ENCODE data around the gene FAM131B.

Gene FAM131B

DNA sequence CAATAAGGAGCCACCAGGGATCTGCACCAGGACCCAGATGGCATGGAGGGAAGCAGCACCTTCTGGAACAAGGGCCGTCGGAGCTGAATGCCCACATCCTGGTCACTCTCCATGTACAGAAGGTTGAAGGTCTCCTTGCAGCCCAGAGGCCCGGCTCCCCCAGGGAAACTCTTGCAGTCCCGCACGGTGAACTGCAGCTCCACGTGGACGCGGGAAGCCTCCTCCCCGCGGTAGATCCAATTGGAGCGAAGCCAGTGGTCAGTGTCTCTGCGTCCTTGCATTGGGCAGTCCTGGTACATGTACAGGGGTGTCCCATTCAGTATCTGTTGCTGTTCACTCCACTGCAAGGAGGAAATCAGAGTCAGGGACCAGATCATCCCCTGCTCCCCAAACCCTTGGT lies 38.8 kb upstream of the FAM131B start:
- H3K36me3 ChIP-seq (ENCODE audit: insufficient read depth, low read length): no peaks in the 10 kb centered on the region
- H3K9ac ChIP-seq (ENCODE audit: low read length): no peak overlapping the region
- H3K4me1 ChIP-seq (ENCODE audit: insufficient read depth, low read length): no peaks in the 10 kb centered on the region
- H3K27me3 ChIP-seq (ENCODE audit: control insufficient read depth in 1 of 2, insufficient read depth in 2 of 2, low read length in 2 of 2): no peaks in the 10 kb centered on the region
- H3K27ac ChIP-seq (ENCODE audit: low read depth, low read length): no peak overlapping the region
- no peaks in the 10 kb centered on the region for H3K9me3 ChIP-seq (ENCODE audit: low read length)
- no peak overlapping the region for H3K4me3 ChIP-seq (ENCODE audit: low read depth in 1 of 2, low read length in 2 of 2)

DNA sequence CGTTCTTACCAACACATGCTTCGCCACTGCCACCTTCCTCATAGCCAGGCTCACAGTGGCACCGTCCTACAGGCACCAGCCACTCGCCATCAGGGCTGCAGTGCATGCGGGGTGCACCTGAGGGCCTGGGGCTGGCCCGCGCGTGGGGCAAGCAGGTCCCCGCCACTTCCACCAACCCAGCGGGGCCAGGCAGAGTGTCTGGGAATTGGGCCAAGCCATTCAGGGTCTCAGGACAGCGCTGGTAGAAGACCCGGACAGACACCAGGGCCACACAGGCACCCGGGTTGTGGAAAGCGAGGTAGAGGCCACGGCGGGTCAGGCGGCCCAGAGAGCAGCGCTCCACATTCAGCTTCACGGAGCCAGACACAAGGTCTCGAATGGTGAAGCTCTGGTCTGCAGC lies 37.1 kb upstream of the FAM131B start:
- Histone ChIP-seq H3K27ac (ENCODE audit: low read depth, low read length) (no peak overlapping the region), H3K9me3 (ENCODE audit: low read length) (no peaks in the 10 kb centered on the region), H3K9ac (ENCODE audit: low read length) (no peak overlapping the region), H3K27me3 (ENCODE audit: control insufficient read depth in 1 of 2, insufficient read depth in 2 of 2, low read length in 2 of 2) (no peaks in the 10 kb centered on the region), H3K36me3 (ENCODE audit: insufficient read depth, low read length) (no peaks in the 10 kb centered on the region), H3K4me1 (ENCODE audit: insufficient read depth, low read length) (peaks cover 4% of the 10 kb centered on the region), H3K4me3 (ENCODE audit: low read depth in 1 of 2, low read length in 2 of 2) (no peak overlapping the region)

DNA sequence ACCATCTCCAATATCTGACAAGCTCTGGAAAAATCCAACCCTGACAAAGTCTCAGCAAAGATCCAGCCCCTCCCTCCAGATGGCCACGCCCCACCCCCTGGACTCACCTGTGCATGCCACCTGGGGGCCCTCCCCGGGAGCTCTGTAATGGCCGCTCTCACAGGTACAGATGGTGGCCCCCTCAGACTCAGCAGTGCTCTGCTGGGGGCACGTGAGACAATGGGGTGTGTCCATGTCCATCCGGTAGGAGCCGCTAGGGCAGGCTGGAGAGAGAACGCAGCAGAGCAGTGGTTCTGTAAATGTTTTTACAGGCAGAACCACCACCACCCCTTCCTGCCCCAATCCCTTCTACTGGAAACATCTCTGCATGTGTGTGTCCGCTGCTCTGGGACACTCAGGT lies 36.6 kb upstream of the FAM131B start:
- H3K4me3 ChIP-seq (ENCODE audit: low read depth in 1 of 2, low read length in 2 of 2): no peak overlapping the region
- H3K27ac ChIP-seq (ENCODE audit: low read depth, low read length): no peak overlapping the region
- H3K4me1 ChIP-seq (ENCODE audit: insufficient read depth, low read length): peaks cover 4% of the 10 kb centered on the region
- H3K9ac ChIP-seq (ENCODE audit: low read length): no peak overlapping the region
- H3K9me3 ChIP-seq (ENCODE audit: low read length): no peaks in the 10 kb centered on the region
- no peaks in the 10 kb centered on the region for H3K27me3 ChIP-seq (ENCODE audit: control insufficient read depth in 1 of 2, insufficient read depth in 2 of 2, low read length in 2 of 2)
- H3K36me3 ChIP-seq (ENCODE audit: insufficient read depth, low read length): no peaks in the 10 kb centered on the region

DNA sequence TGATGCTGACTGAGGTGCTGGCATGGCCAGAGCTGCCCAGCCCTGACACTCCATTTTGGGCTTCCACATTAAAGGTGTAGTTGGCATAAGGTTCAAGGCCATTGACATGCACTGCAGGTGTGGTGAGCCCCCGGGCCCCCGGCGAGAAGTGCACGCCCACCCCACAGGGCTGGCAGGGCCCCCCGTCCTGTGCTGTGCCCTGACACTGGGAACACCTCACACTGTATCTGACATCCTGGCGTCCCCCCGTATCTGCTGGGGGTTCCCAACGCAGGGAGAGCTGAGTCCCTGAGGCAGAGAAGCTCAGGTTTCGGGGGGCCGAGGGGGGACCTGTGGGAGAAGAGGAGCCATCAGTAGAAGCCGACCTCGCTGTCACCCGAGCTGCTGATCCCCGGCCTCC lies 36.1 kb upstream of the FAM131B start:
- no peak overlapping the region for H3K27ac ChIP-seq (ENCODE audit: low read depth, low read length)
- no peaks in the 10 kb centered on the region for H3K36me3 ChIP-seq (ENCODE audit: insufficient read depth, low read length)
- no peaks in the 10 kb centered on the region for H3K27me3 ChIP-seq (ENCODE audit: control insufficient read depth in 1 of 2, insufficient read depth in 2 of 2, low read length in 2 of 2)
- no peak overlapping the region for H3K9ac ChIP-seq (ENCODE audit: low read length)
- H3K4me1 ChIP-seq (ENCODE audit: insufficient read depth, low read length): peaks cover 8% of the 10 kb centered on the region
- no peaks in the 10 kb centered on the region for H3K9me3 ChIP-seq (ENCODE audit: low read length)
- H3K4me3 ChIP-seq (ENCODE audit: low read depth in 1 of 2, low read length in 2 of 2): no peak overlapping the region

DNA sequence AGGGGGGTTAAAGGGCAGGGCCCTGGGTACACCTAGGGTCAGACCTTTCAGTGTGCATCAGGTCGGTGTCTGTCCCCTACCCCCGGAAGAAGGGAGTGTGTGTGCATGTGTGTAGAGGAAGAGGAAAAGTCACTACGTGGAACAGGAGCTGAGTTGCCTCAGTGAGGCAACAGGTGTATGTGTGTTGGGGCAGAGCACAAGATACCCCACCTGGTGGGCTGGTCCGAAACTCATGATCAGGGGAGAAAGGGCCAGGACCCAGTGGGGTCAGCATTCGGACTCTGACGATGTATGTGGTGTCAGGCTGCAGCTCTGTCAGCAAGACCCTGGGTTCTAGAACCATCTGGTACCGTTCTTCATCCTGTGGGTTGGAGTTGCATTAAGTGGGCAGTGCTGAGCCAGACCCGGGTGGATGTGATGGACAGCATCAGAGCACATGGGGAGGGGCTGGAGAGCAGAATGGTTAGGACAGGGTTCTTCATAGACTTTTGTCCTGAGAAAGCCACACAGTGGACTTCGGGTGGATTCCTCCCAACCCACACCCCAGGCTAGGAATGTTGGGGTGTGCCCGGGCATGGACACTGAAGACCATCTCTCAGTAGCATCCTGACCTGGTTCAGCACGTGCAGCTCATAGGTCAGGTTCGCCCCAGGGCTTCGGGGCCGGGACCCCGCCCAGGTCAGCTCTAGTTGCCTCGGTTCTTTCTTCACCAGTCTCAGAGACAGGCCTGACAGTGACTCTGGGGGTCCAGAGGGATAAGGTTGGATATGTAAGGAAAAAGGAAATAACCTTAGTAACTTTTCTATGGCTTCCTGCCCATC lies 35.4 kb upstream of the FAM131B start:
- no peaks in the 10 kb centered on the region for H3K9me3 ChIP-seq (ENCODE audit: low read length)
- no peak overlapping the region for H3K9ac ChIP-seq (ENCODE audit: low read length)
- H3K27ac ChIP-seq (ENCODE audit: low read depth, low read length): no peak overlapping the region
- H3K4me1 ChIP-seq (ENCODE audit: insufficient read depth, low read length): peaks cover 14% of the 10 kb centered on the region
- H3K36me3 ChIP-seq (ENCODE audit: insufficient read depth, low read length): no peaks in the 10 kb centered on the region
- H3K4me3 ChIP-seq (ENCODE audit: low read depth in 1 of 2, low read length in 2 of 2): no peak overlapping the region
- H3K27me3 ChIP-seq (ENCODE audit: control insufficient read depth in 1 of 2, insufficient read depth in 2 of 2, low read length in 2 of 2): no peaks in the 10 kb centered on the region

DNA sequence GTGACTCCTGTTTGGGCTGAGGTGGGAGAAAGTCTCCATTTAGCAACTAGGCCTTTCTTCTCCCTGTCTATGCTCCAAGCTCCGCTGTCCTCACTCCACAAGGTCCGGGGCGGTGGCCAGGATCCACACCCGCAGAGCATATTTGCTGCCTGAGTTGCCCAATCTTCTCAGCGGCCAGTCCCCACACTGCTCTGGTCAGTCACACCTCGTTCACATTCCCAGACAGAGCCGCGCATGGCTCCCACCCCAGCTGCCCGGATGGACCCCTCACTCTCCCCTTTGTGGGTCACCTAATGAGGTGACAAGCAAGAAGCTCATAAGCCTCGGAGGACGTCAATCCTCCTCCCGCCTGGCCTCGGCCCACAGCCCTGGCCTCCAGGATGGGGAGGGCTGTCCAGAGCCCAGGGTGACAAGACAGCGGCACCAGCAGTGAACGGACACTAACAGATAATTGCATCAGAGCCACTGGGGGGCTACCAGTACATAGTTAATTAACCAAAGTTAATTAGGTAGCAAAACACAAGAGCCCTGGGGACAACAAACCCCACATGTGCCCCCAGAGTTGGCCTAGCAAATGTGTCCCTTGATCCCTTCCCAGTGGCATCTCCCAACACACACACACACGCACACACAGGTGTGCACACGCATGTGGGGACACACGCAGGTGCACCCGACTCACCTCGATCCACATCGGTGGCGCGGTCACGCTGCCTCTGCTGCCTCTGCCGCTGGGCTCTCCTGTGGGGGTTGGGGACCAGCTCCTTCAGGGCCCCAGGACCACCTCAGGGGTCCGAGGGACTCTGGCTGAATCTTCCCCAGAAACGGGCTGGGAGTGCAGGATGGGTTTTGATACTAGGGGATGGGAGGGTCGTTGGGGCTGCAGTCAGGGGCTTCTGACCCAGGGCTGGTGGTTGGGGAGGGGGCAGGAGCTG lies 34.4 kb upstream of the FAM131B start:
- no peak overlapping the region for H3K9ac ChIP-seq (ENCODE audit: low read length)
- H3K27ac ChIP-seq (ENCODE audit: low read depth, low read length): no peak overlapping the region
- no peaks in the 10 kb centered on the region for H3K36me3 ChIP-seq (ENCODE audit: insufficient read depth, low read length)
- peaks cover 24% of the 10 kb centered on the region for H3K4me1 ChIP-seq (ENCODE audit: insufficient read depth, low read length)
- H3K4me3 ChIP-seq (ENCODE audit: low read depth in 1 of 2, low read length in 2 of 2): no peak overlapping the region
- H3K27me3 ChIP-seq (ENCODE audit: control insufficient read depth in 1 of 2, insufficient read depth in 2 of 2, low read length in 2 of 2): no peaks in the 10 kb centered on the region
- H3K9me3 ChIP-seq (ENCODE audit: low read length): no peaks in the 10 kb centered on the region

DNA sequence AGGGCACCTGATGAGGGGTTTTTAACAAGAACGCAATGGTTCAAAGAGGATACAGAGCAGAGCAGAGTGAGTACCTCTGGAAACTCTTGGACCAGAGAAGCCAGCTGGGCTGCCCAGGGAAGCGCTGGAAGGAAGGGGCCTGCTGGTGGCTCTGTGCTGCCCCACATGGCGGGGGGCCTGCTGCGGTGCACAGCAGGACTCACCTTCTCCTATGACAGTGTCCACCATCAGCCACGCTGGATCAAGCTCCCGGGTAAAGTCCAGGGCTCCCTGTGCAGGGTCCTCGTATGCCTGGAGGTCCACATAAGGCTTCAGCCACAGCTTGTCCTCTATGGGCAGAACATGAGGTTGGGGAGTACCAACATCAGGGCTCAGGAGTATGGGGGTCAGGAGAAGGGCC lies 33.7 kb upstream of the FAM131B start:
- no peaks in the 10 kb centered on the region for H3K27me3 ChIP-seq (ENCODE audit: control insufficient read depth in 1 of 2, insufficient read depth in 2 of 2, low read length in 2 of 2)
- no peak overlapping the region for H3K27ac ChIP-seq (ENCODE audit: low read depth, low read length)
- peaks cover 4% of the 10 kb centered on the region for H3K36me3 ChIP-seq (ENCODE audit: insufficient read depth, low read length)
- H3K4me1 ChIP-seq (ENCODE audit: insufficient read depth, low read length): peaks cover 31% of the 10 kb centered on the region
- H3K9me3 ChIP-seq (ENCODE audit: low read length): no peaks in the 10 kb centered on the region
- H3K4me3 ChIP-seq (ENCODE audit: low read depth in 1 of 2, low read length in 2 of 2): no peak overlapping the region
- H3K9ac ChIP-seq (ENCODE audit: low read length): no peak overlapping the region

DNA sequence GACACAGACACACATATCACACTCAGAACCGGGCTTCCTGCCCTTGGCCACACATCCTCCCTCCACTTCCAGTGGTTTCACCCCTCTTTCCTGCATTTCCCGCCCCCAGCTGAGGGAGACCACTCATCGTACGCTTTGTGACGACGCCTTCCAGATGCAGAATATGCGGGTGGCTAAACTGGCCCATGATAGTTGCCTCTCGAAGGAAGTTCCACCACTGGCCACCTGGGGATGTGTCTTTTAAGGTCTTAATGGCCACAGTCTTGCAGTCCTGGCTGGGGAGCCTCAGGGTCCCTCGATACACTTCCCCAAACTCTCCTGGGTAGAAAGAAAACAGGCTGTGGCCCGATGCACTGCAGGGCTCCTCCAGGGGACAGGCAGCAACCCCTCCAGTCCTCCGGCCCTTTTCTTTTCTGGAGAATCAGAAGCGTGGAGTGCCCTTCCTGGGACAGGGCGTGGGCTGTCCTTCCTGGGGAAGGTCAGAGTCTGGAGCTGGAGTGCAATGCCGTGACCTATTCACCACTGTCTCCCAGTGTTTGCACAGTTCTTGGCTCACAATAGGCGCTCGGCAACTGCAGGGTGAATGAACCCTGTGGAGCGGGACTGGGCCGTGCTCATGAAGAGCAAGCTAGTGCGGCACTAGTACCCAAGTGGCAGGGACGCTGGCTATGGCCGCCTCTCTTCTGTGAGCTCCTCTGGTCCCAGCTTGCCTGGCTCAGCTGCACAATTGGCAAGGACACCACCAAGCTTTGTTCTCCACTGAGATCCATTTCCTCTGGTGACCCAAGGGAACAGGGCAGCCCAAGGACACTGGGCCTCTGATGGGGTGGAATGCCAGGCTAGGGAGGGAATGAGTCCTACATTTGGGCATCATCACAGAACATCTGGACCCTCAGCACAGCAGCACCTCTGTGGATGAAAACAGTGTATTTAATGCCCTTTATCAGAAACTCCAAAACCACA lies 33.0 kb upstream of the FAM131B start:
- Histone ChIP-seq H3K36me3 (ENCODE audit: insufficient read depth, low read length) (peaks cover 7% of the 10 kb centered on the region), H3K4me3 (ENCODE audit: low read depth in 1 of 2, low read length in 2 of 2) (no peak overlapping the region)

DNA sequence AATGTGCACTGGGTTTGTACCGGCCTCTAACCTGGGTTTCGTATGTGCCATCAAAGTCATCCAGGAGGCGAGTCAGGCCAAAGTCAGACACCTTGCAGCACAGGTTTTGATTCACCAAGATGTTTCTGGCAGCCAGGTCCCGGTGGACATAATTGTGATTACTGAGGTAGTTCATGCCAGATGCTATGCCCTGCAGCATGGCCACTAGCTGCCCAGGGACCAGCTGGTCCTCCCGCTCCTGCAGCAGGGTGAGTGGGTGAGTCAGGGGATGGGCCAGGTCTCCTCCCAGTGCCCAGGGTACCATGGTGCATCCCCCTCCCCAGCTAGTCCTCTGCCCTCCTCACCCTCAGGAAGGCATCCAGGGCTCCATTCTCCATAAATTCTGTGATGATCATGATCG lies 32.3 kb upstream of the FAM131B start:
- peaks cover 14% of the 10 kb centered on the region for H3K36me3 ChIP-seq (ENCODE audit: insufficient read depth, low read length)
- no peak overlapping the region for H3K27ac ChIP-seq (ENCODE audit: low read depth, low read length)
- H3K4me1 ChIP-seq (ENCODE audit: insufficient read depth, low read length): peaks cover 46% of the 10 kb centered on the region

More for the DNA sequence above, 33.0 kb upstream of the FAM131B start:
- H3K27ac ChIP-seq (ENCODE audit: low read depth, low read length): no peak overlapping the region
- no peaks in the 10 kb centered on the region for H3K9me3 ChIP-seq (ENCODE audit: low read length)
- peaks cover 39% of the 10 kb centered on the region for H3K4me1 ChIP-seq (ENCODE audit: insufficient read depth, low read length)
- no peaks in the 10 kb centered on the region for H3K27me3 ChIP-seq (ENCODE audit: control insufficient read depth in 1 of 2, insufficient read depth in 2 of 2, low read length in 2 of 2)
- H3K9ac ChIP-seq (ENCODE audit: low read length): no peak overlapping the region

DNA sequence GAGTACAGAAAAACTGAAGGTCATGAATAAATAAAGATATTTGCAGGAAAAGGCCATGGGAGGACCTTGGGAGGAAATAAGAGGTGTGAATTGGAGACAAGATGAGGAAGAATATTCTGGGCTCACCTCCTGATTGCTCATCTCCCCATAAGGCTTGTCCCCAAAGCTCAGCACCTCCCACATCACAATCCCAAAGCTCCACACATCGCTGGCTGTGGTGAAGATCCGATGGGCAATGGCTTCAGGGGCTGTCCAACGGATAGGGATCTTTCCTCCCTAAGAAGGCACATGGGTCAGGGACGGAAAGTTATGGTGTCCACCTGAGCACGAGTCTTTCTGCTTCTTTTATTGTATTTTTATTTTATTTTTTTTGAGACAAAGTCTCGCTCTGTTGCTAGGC lies 31.6 kb upstream of the FAM131B start:
- Histone ChIP-seq H3K4me1 (ENCODE audit: insufficient read depth, low read length) (peaks cover 53% of the 10 kb centered on the region), H3K27me3 (ENCODE audit: control insufficient read depth in 1 of 2, insufficient read depth in 2 of 2, low read length in 2 of 2) (no peaks in the 10 kb centered on the region), H3K4me3 (ENCODE audit: low read depth in 1 of 2, low read length in 2 of 2) (no peak overlapping the region), H3K9me3 (ENCODE audit: low read length) (no peaks in the 10 kb centered on the region), H3K27ac (ENCODE audit: low read depth, low read length) (no peak overlapping the region), H3K36me3 (ENCODE audit: insufficient read depth, low read length) (peaks cover 21% of the 10 kb centered on the region), H3K9ac (ENCODE audit: low read length) (no peak overlapping the region)

More for the DNA sequence above, 32.3 kb upstream of the FAM131B start:
- Histone ChIP-seq H3K9me3 (ENCODE audit: low read length) (no peaks in the 10 kb centered on the region), H3K9ac (ENCODE audit: low read length) (no peak overlapping the region), H3K27me3 (ENCODE audit: control insufficient read depth in 1 of 2, insufficient read depth in 2 of 2, low read length in 2 of 2) (no peaks in the 10 kb centered on the region), H3K4me3 (ENCODE audit: low read depth in 1 of 2, low read length in 2 of 2) (no peak overlapping the region)
